Bronchial epithelial cell (primary cell): ENCODE measurements around the gene INS. TPM values are rescaled to one million over a fixed set of nuclear protein-coding genes. Genes with fewer than 3 reads are reported as not detected.

ENCODE experiments used
- DNase-seq: peaks from one replicate; pipeline ENCODE4 v3.0.0-alpha.2; 2010; ENCODE audit warnings: low read depth
- FAIRE-seq: peaks from 2 replicates; lab custom pipeline; 2011; peaks lifted over from hg19 to GRCh38; lab: Jason Lieb, UNC
- H3K27me3 ChIP-seq: 2 replicates; pipeline ENCODE4 v1.5.1; 2011; ENCODE audit warnings: low read length; ENCODE audit not compliant: control insufficient read depth, insufficient read depth
- H3K36me3 ChIP-seq: 2 replicates; pipeline ENCODE4 v1.5.1; 2011; ENCODE audit warnings: low read length; ENCODE audit not compliant: control insufficient read depth, insufficient read depth
- H3K4me3 ChIP-seq: 2 replicates; pipeline ENCODE4 v1.5.1; 2011; ENCODE audit warnings: mild to moderate bottlenecking, low read depth, low read length, control low read depth
- total RNA-seq: library from RNA; depleted of rRNA; stranded (reverse); fragments of >200 nt; gene quantifications from 2 replicates; pipeline ENCODE4 v1.2.1, GENCODE V29; 2014
- TF ChIP-seq, protein P1 (sequence below): IDR thresholded peaks from 2 replicates; pipeline ENCODE4 v1.5.1; 2011; ENCODE audit warnings: mild to moderate bottlenecking, moderate library complexity, low read length, control low read depth, inconsistent platforms; ENCODE audit not compliant: insufficient read depth, severe bottlenecking

The INS gene
- total RNA-seq, 1 donor from 2014 or later, result not detected

DNA sequence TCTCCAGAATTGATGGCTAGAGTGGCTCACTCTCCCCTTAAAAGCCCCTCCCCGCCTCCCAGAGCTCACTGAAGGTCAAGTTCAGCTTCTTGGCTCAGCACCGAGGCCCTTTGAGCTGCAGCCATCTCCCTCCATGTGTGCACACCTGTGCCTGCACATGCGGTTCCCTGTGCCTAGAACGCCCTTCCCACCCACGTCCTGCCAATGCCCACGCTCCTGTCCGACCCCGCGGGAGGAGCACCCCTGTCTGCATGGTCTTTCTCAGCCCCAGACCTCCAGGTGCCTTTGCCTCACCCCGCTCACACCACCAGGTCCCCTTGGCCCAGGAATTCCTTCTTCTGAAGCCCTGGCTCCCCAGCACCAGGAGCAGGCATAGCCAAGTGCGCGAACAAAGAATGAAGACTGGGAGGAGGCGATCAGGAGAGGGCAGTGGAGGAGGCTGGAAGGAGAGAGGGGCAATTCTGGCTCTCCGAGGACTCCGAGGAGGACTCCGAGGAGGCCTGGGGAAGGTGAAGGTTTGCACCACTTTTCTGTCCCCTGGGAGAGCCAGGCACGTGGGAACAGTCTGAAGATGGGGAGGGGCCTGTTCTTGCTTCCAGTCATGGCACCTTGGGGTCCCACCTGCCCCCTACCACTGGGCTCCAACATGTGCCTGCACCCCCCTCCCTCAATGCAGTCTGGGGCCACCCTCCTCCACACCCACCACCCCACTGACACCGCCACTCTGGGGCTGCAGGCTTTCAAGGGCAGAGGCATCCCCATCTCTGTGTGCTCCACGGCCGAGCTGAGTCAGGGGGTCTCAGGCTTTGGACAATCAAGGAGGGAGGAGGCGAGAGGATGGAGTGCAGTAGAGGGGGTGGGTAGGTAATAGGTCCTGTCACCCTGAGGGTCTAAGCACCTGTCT lies 39.5 kb downstream of the INS start:
- Histone ChIP-seq H3K4me3 (no peak overlapping the region), H3K36me3 (no peaks in the 10 kb centered on the region), H3K27me3 (peaks cover 12% of the 10 kb centered on the region)
- TF ChIP-seq, protein P1, sequence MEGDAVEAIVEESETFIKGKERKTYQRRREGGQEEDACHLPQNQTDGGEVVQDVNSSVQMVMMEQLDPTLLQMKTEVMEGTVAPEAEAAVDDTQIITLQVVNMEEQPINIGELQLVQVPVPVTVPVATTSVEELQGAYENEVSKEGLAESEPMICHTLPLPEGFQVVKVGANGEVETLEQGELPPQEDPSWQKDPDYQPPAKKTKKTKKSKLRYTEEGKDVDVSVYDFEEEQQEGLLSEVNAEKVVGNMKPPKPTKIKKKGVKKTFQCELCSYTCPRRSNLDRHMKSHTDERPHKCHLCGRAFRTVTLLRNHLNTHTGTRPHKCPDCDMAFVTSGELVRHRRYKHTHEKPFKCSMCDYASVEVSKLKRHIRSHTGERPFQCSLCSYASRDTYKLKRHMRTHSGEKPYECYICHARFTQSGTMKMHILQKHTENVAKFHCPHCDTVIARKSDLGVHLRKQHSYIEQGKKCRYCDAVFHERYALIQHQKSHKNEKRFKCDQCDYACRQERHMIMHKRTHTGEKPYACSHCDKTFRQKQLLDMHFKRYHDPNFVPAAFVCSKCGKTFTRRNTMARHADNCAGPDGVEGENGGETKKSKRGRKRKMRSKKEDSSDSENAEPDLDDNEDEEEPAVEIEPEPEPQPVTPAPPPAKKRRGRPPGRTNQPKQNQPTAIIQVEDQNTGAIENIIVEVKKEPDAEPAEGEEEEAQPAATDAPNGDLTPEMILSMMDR, result no peak
- DNase-seq (no peak), FAIRE-seq (no peak)

DNA sequence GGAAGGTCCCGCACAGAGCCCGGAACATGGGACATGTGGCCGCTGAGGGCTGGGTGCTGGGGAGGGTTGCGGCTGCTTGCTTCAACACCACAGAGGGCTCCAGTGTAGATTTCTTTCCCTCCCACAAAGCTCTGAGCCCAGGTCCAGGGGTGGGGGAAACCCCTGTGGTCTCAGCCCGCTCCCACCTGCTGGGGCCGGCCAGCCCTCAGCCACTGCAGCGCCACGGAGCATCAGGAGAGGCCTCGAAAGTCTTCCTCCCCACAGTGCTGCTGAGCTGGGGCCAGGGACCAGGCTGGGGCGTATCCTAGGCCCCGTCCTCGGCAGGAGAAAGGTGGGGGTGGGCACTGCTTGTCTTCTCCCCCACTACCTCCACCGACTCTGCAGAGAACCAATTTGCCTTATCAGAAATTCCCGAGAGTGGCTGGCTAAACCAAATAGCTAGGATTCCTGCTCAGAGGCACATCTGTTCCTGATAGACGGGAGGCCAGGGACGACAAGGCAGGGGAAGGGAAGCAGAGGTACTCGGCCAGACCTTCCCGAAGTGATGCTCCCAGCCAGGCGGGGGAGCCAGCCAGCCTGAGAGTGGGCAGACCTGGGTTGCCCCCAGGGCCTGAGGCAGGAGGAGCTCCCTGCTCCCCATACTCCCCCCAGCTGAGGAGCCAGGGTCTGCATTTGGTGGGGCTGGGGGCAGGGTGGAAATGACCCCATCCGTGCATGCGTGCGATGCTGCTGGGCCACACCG lies 40.5 kb downstream of the INS start:
- DNase-seq (no peak), FAIRE-seq (no peak)
- TF ChIP-seq, protein P1, result no peak
- H3K27me3 ChIP-seq, result peaks cover 12% of the 10 kb centered on the region
- H3K36me3 ChIP-seq, result no peaks in the 10 kb centered on the region
- no peak overlapping the region for H3K4me3 ChIP-seq

DNA sequence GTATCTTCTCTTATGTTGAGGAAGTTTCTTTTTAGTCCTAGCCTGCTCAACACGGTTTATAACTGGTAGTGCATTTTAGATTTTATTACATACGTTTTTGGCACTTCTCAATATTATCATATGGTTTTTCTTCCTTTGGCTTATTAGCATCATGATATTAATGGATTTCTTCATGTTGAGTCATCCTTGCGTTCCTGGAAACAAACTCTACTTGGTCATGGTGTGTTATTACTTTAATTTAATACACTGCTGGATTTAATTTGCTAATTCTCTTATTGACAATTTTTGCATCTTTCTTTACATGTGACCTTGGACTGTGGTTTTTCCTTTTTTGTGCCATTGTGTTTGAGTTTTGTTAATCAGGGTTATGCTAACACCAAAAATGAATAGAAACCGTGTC lies 42.3 kb downstream of the INS start:
- Histone ChIP-seq H3K4me3 (no peak overlapping the region), H3K36me3 (no peaks in the 10 kb centered on the region), H3K27me3 (peaks cover 12% of the 10 kb centered on the region)
- FAIRE-seq (no peak), DNase-seq (peak; percentile 11)
- TF ChIP-seq, protein P1, result no peak

DNA sequence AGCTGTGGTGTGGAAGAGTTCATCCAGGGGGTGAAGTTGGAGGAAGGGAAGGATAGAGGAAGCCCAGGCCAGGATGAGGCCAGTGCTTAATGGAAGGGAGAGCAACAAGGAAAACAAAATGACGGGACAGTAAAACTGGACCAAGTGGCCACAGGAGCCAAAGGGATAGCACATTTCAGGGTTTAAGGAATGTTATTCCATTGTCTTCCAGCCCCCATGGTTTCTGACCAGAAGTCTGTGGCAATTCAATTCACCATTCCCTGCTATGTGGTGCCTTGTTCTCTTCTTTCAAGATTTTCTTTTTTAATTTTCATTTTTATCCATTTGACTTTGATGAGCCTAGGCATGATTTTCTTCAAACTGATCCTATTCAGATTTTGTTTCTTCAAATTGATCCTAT lies 44.3 kb downstream of the INS start:
- no peak overlapping the region for H3K4me3 ChIP-seq

DNA sequence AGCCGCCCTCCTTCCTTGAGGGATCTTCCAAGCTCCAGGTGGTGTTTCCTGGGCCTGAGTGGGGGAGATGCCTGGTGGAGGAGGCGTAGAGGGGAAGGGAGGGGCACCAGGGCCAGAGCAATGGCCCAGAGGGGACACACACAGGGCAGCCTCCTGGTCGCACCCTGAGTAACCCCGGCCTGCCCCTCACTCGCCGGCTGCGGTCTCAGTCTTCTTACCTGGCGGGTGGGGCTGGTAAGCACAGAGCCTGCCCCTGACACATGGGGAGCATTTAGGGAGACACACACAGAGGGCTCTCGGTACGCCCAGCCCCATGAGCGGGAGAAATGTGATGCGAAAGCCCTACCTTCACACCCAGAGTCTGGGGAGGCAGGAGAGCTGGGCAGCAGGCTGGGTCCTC lies 45.7 kb downstream of the INS start:
- Histone ChIP-seq H3K4me3 (no peak overlapping the region), H3K27me3 (peaks cover 2% of the 10 kb centered on the region), H3K36me3 (no peaks in the 10 kb centered on the region)
- no peak for FAIRE-seq
- TF ChIP-seq, protein P1, result no peak
- DNase-seq, result no peak

More for the DNA sequence above, 44.3 kb downstream of the INS start:
- TF ChIP-seq, protein P1, result no peak
- H3K27me3 ChIP-seq, result peaks cover 6% of the 10 kb centered on the region
- DNase-seq (no peak), FAIRE-seq (no peak)
- H3K36me3 ChIP-seq, result no peaks in the 10 kb centered on the region
